HCT116 (cell line): ENCODE measurements around the gene RGS19. TPM values are rescaled to one million over a fixed set of nuclear protein-coding genes. Genes with fewer than 3 reads are reported as not detected.

Source experiments
- ATAC-seq: fragments of 200-7000 bp; cut with Tn5 transposase; 2 replicates; pipeline ENCODE4 v1.9.1; 2020; ENCODE audit warnings: mild to moderate bottlenecking, moderate library complexity
- BruUV-seq: library from RNA; stranded (reverse); fragments of 400-500 nt; replicated peaks from 2 replicates; lab custom pipeline; 2021; lab: Mats Ljungman, UMichigan
- CTCF ChIA-PET: fragments of 300-600 bp; sonication (Branson Sonifier 250); formaldehyde crosslinking; loops from one replicate; lab custom pipeline; 2021; ENCODE audit warnings: antibody characterized with exemption; lab: Charles Lee
- POLR2A ChIA-PET: fragments of 300-600, 350-600 bp; sonication (Branson Sonifier 250); formaldehyde crosslinking; loops from one replicate; lab custom pipeline; 2021; ENCODE audit warnings: antibody characterized with exemption; lab: Charles Lee
- RAD21 ChIA-PET, 2 experiments: fragments of 300-600 bp; sonication (Branson Sonifier 250); formaldehyde crosslinking; loops; one replicate each; lab custom pipeline; 2023; ENCODE audit warnings: low total read pairs in 2 of 2; ENCODE audit not compliant: uncharacterized antibody in 2 of 2, unreplicated experiment in 2 of 2, low non-redundant PET in 1 of 2; lab: Charles Lee
- DNase-seq: peaks from one replicate; pipeline ENCODE4 v3.0.0-alpha.2; 2010; ENCODE audit warnings: low read depth, low spot score
- H2AFZ ChIP-seq: fragments of 200-600 bp; shearing (Covaris generic), sonication (generic); 2 replicates; pipeline ENCODE4 v1.6.1; 2017; ENCODE audit warnings: low read depth, mixed run types, mixed read lengths, antibody characterized with exemption, low read length; ENCODE audit not compliant: poor library complexity, severe bottlenecking
- H3K27ac ChIP-seq: 2 replicates; pipeline ENCODE4 v1.5.1; 2012; ENCODE audit warnings: low read depth, low read length
- H3K27me3 ChIP-seq: fragments of 200-600 bp; sonication (generic); 2 replicates; pipeline ENCODE4 v1.6.1; 2016; ENCODE audit warnings: mixed run types, low read length, mixed read lengths; ENCODE audit not compliant: insufficient read depth
- H3K36me3 ChIP-seq, 2 experiments: fragments of 200-500 bp in 1 of 2; fragments of 200-600 bp in 1 of 2; sonication (Bioruptor generic) in 1 of 2; sonication (generic) in 1 of 2; 2 replicates each; pipeline versions ENCODE4 v1.5.1 to v1.6.1; 2014 to 2016; ENCODE audit warnings: low read length in 2 of 2, inconsistent platforms in 1 of 2, mixed read lengths in 1 of 2, mixed run types in 1 of 2; ENCODE audit not compliant: insufficient read depth in 2 of 2, control insufficient read depth in 1 of 2
- H3K4me1 ChIP-seq, 2 experiments: fragments of 200-600 bp in 1 of 2; sonication (generic) in 1 of 2; 2 replicates each; pipeline versions ENCODE4 v1.5.1 to v1.6.1; 2012 to 2017; ENCODE audit warnings: low read length in 2 of 2, inconsistent platforms in 1 of 2, mild to moderate bottlenecking in 1 of 2, mixed read lengths in 1 of 2, mixed run types in 1 of 2, moderate library complexity in 1 of 2; ENCODE audit not compliant: insufficient read depth in 2 of 2, control insufficient read depth in 1 of 2
- H3K4me2 ChIP-seq: fragments of 200-600 bp; sonication (generic); 2 replicates; pipeline ENCODE4 v1.6.1; 2017; ENCODE audit warnings: mixed run types, low read length, mixed read lengths
- H3K4me3 ChIP-seq, 2 experiments: fragments of 200-600 bp in 1 of 2; sonication (generic) in 1 of 2; replicated peaks in 1 of 2; 2 replicates each; pipeline ENCODE4 v1.5.1; 2011 to 2016; ENCODE audit warnings: low read length in 2 of 2, control low read depth in 1 of 2, low read depth in 1 of 2, mild to moderate bottlenecking in 1 of 2, mixed read lengths in 1 of 2, mixed run types in 1 of 2
- H3K79me2 ChIP-seq: fragments of 200-600 bp; sonication (generic); 2 replicates; pipeline ENCODE4 v1.6.1; 2017; ENCODE audit warnings: mild to moderate bottlenecking, mixed run types, low read length, moderate library complexity, mixed read lengths; ENCODE audit not compliant: insufficient read depth
- H3K9ac ChIP-seq: fragments of 200-600 bp; sonication (generic); 2 replicates; pipeline ENCODE4 v1.6.1; 2016; ENCODE audit warnings: low read length, mixed read lengths
- H3K9me2 ChIP-seq: fragments of 200-600 bp; sonication (generic), shearing (Covaris generic); 2 replicates; pipeline ENCODE4 v1.6.1; 2017; ENCODE audit warnings: mixed run types, mild to moderate bottlenecking, moderate library complexity; ENCODE audit not compliant: insufficient read depth
- H3K9me3 ChIP-seq, 2 experiments: fragments of 200-500 bp in 1 of 2; fragments of 200-600 bp in 1 of 2; sonication (Bioruptor generic) in 1 of 2; sonication (generic) in 1 of 2; 2 replicates each; pipeline ENCODE4 v1.6.1; 2014 to 2017; ENCODE audit warnings: low read length in 2 of 2, mixed read lengths in 2 of 2, inconsistent platforms in 1 of 2, low read depth in 1 of 2, mild to moderate bottlenecking in 1 of 2, mixed run types in 1 of 2, moderate library complexity in 1 of 2; ENCODE audit not compliant: control insufficient read depth in 1 of 2, insufficient read depth in 1 of 2
- H4K20me1 ChIP-seq: fragments of 200-600 bp; sonication (generic), shearing (Covaris generic); 2 replicates; pipeline ENCODE4 v1.6.1; 2017; ENCODE audit warnings: mixed run types, mild to moderate bottlenecking, moderate library complexity; ENCODE audit not compliant: insufficient read depth
- EGR1 ChIP-seq: IDR thresholded peaks from 2 replicates; pipeline ENCODE4 v1.6.1; 2012; ENCODE audit warnings: low read depth
- EZH2 ChIP-seq: fragments of 200-600 bp; sonication (generic); IDR thresholded peaks from 2 replicates; pipeline ENCODE4 v1.6.1; 2017; ENCODE audit warnings: antibody characterized with exemption, mixed run types
- RAD21 ChIP-seq: IDR thresholded peaks from 2 replicates; pipeline ENCODE4 v1.6.1; 2012; ENCODE audit warnings: low read depth, mild to moderate bottlenecking
- SIN3A ChIP-seq: IDR thresholded peaks from 2 replicates; pipeline ENCODE4 v1.6.1; 2012; ENCODE audit warnings: low read depth
- TCF7L2 ChIP-seq: IDR thresholded peaks from 2 replicates; pipeline ENCODE4 v1.7.0; 2011; ENCODE audit warnings: borderline replicate concordance, inconsistent platforms; ENCODE audit not compliant: insufficient read depth, insufficient read length; ENCODE audit errors: extremely low read depth
- ZNF274 ChIP-seq: fragments of 200-500 bp; sonication (Bioruptor generic); IDR thresholded peaks from 2 replicates; pipeline ENCODE4 v1.6.1; 2014; ENCODE audit warnings: mild to moderate bottlenecking, low read depth, low read length, inconsistent platforms
- intact Hi-C: fragments of 100-400 bp; cut with micrococcal nuclease; formaldehyde crosslinking; loops from 2 replicates; pipeline ENCODE4 v1.10.0; 2022
- total RNA-seq: library from RNA; stranded (reverse); gene quantifications from one replicate; pipeline ENCODE4 v1.2.1, GENCODE V29; 2021; ENCODE audit not compliant: unreplicated experiment
- TF ChIP-seq, protein P1 (sequence below): IDR thresholded peaks from 2 replicates; pipeline ENCODE4 v1.6.1; 2011; ENCODE audit warnings: mild to moderate bottlenecking, low read length, moderate library complexity; ENCODE audit not compliant: insufficient replicate concordance; ENCODE audit errors: extremely low read depth
- TF ChIP-seq, protein P2 (sequence below): IDR thresholded peaks from 2 replicates; pipeline ENCODE4 v1.6.1; 2012

RGS19 gene
- total RNA-seq, 1 experiment from 2014 or later = 21.4 TPM

DNA sequence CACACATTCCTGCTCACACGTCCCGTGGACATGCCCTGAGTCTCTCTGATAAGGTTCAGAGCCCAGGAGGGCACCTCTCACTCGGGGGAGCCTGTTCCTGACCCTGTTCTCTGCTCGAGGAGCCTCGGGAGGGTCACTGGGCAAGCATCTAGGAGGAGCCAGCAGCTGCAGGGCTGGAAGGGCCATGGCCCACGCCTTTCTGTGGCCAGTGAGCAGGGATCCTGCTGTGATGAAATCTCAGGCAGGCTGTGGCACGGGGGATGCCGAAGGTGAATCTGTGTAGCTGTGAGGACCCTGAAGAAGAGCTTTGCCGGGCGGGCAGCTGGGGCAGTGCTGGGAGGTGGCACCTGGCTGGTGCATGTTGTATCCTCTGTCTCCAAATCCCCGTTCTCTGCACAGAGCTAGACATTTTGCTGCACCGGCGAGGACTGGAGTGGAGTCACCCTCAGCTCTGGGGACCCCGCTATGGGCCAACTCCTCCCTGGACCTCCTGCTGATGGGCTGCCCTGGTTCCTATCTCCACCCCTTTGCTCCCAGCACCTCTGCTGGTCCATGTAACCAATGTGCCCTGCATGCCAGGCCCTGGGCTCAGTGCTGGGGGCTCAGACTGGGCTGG is 35.1 kb upstream of the RGS19 start:
- H3K27me3 ChIP-seq = no peaks in the 10 kb centered on the region
- intact Hi-C loops = no loop called here
- BruUV-seq = no TSS peak
- no peak overlapping the region for H3K27ac ChIP-seq
- H3K4me2 ChIP-seq = no peak overlapping the region
- DNase-seq (no peak), ATAC-seq (no peak)
- no peak overlapping the region for H3K4me3 ChIP-seq
- RAD21 ChIA-PET = no interaction called here
- no peaks in the 10 kb centered on the region for H3K36me3 ChIP-seq
- no peaks in the 10 kb centered on the region for H3K9me2 ChIP-seq
- H3K9ac ChIP-seq = no peak overlapping the region
- H4K20me1 ChIP-seq = no peaks in the 10 kb centered on the region
- POLR2A ChIA-PET = no interaction called here
- no peaks in the 10 kb centered on the region for H3K4me1 ChIP-seq
- CTCF ChIA-PET = no interaction called here
- H3K9me3 ChIP-seq = no peaks in the 10 kb centered on the region
- no peak overlapping the region for H2AFZ ChIP-seq
- no peaks in the 10 kb centered on the region for H3K79me2 ChIP-seq
- TF ChIP-seq EGR1 (no peak), RAD21 (no peak), SIN3A (no peak), EZH2 (no peak), ZNF274 (no peak), TCF7L2 (no peak)
- TF ChIP-seq, protein P1, sequence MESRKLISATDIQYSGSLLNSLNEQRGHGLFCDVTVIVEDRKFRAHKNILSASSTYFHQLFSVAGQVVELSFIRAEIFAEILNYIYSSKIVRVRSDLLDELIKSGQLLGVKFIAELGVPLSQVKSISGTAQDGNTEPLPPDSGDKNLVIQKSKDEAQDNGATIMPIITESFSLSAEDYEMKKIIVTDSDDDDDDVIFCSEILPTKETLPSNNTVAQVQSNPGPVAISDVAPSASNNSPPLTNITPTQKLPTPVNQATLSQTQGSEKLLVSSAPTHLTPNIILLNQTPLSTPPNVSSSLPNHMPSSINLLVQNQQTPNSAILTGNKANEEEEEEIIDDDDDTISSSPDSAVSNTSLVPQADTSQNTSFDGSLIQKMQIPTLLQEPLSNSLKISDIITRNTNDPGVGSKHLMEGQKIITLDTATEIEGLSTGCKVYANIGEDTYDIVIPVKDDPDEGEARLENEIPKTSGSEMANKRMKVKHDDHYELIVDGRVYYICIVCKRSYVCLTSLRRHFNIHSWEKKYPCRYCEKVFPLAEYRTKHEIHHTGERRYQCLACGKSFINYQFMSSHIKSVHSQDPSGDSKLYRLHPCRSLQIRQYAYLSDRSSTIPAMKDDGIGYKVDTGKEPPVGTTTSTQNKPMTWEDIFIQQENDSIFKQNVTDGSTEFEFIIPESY = no peak
- TF ChIP-seq, protein P2, sequence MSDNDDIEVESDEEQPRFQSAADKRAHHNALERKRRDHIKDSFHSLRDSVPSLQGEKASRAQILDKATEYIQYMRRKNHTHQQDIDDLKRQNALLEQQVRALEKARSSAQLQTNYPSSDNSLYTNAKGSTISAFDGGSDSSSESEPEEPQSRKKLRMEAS = no peak
